Keratinocyte (primary cell): ENCODE results near the gene USP17L28.
"Not testable (repeated sequence)": the region's sequence is repeated elsewhere in the genome, so short reads cannot be mapped to it uniquely, and the experiment has no call there.

Source experiments
- EZH2 ChIP-seq: IDR thresholded peaks from one replicate; pipeline ENCODE4 v1.6.1; 2012; ENCODE audit warnings: inconsistent platforms, mild to moderate bottlenecking, low read length, moderate library complexity
- TF ChIP-seq, protein P1 (sequence below), 3 experiments: IDR thresholded peaks in 1 of 3; conservative IDR thresholded peaks in 1 of 3; optimal IDR thresholded peaks in 1 of 3; 2 replicates in 2 of 3; 3 replicates in 1 of 3; pipeline versions ENCODE3 to v1.5.1; 2011; ENCODE audit warnings: low read length in 3 of 3, mild to moderate bottlenecking in 3 of 3, moderate library complexity in 2 of 3, control low read depth in 1 of 3, inconsistent platforms in 1 of 3; ENCODE audit not compliant: insufficient read depth in 2 of 3; ENCODE audit errors: extremely low read depth in 1 of 3

DNA sequence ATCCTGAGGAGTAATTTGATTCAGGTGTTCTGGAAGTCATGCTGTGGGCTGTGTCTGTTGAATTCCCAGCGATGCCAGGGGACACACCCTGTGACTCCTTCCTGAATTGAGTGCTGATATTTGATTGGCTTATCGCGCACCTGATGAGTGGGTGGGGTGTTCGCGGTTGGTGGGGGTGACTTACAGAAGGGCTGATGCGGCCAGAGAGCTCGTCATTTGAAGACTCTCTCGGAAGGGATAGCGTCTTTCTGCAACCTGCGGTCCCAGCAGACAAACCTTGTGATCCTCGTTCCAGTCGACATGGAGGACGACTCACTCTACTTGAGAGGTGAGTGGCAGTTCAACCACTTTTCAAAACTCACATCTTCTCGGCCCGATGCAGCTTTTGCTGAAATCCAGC lies 4.8 kb upstream of the USP17L28 start, which contains the start of gene USP17L27:
- TF ChIP-seq, protein P1, sequence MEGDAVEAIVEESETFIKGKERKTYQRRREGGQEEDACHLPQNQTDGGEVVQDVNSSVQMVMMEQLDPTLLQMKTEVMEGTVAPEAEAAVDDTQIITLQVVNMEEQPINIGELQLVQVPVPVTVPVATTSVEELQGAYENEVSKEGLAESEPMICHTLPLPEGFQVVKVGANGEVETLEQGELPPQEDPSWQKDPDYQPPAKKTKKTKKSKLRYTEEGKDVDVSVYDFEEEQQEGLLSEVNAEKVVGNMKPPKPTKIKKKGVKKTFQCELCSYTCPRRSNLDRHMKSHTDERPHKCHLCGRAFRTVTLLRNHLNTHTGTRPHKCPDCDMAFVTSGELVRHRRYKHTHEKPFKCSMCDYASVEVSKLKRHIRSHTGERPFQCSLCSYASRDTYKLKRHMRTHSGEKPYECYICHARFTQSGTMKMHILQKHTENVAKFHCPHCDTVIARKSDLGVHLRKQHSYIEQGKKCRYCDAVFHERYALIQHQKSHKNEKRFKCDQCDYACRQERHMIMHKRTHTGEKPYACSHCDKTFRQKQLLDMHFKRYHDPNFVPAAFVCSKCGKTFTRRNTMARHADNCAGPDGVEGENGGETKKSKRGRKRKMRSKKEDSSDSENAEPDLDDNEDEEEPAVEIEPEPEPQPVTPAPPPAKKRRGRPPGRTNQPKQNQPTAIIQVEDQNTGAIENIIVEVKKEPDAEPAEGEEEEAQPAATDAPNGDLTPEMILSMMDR (optimal IDR thresholded peaks at IDR 0.05 in 1 of 3, IDR thresholded peaks at IDR 0.05 in 1 of 3, conservative IDR thresholded peaks at IDR 0.05 in 1 of 3; ENCODE audit: extremely low read depth in 1 of 3, insufficient read depth in 2 of 3, low read length in 3 of 3), result not testable (repeated sequence)
- not testable (repeated sequence) for TF ChIP-seq EZH2
